ENCODE data around the gene RASGEF1C.

DNA sequence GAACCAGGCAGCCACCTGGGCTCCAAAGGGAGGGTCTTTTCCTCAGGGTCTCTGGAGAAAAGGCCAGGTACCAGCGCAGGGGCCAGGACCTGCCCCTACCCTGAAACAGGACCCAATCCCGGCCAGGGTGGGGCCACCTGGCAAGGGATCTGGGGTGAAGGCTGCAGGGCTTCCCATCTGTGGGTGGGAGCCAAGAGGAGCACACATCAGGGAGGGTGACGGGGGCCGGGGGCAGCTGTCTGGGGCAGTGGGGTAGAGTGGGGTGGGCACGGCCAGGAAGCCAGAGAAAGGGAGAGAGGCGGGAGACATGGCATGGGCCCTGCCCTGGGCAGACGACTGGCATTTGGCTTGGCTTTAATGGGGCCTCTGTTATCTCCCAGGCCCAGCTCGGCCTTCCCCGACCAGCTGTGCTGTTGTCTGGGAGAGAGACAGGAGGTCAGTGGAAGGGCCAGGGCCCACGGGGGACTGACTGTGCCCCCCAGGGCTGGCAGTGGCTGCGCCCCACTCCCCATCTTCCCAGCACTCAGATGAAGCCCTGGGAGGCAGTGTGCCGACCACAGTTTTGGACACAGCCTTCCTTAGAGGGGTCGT is 80.2 kb downstream of the RASGEF1C start:
- TF ChIP-seq CTCF (IDR thresholded peaks at IDR 0.05) (no peak), POLR2A (IDR thresholded peaks at IDR 0.05) (no peak)
